T-helper 17 cell (primary cell): Measurements from ENCODE around the gene SIMC1. TPM values are rescaled to one million over a fixed set of nuclear protein-coding genes. Genes with fewer than 3 reads are reported as not detected.
"Not testable (repeated sequence)": the region's sequence is repeated elsewhere in the genome, so short reads cannot be mapped to it uniquely, and the experiment has no call there.

Source experiments
- ATAC-seq: fragments of 150-1000 bp; cut with Tn5 transposase; 2 replicates; pipeline ENCODE4 v1.10.0; 2021; ENCODE audit warnings: mild to moderate bottlenecking, moderate library complexity
- DNase-seq, 3 donors: peaks; one replicate each; pipeline versions ENCODE4 v3.0.0 to v3.0.0-alpha.2; 2020 to 2021
- H3K9me3 ChIP-seq: one replicate; pipeline ENCODE4 v1.7.0; 2013; ENCODE audit warnings: low read length, mild to moderate bottlenecking; ENCODE audit not compliant: control insufficient read depth, poor library complexity, severe bottlenecking
- H3K27ac Mint-ChIP-seq: one replicate; pipeline ENCODE4 v1.8.0; 2022; ENCODE audit warnings: mild to moderate bottlenecking, moderate library complexity, mixed read lengths
- H3K27me3 Mint-ChIP-seq: one replicate; pipeline ENCODE4 v1.8.0; 2022; ENCODE audit warnings: mixed read lengths
- H3K36me3 Mint-ChIP-seq: one replicate; pipeline ENCODE4 v1.8.0; 2022; ENCODE audit warnings: low read depth, mixed read lengths
- H3K4me1 Mint-ChIP-seq: one replicate; pipeline ENCODE4 v1.8.0; 2022; ENCODE audit warnings: mild to moderate bottlenecking, mixed read lengths
- H3K4me3 Mint-ChIP-seq: one replicate; pipeline ENCODE4 v1.8.0; 2022; ENCODE audit warnings: mild to moderate bottlenecking, moderate library complexity, mixed read lengths
- total RNA-seq, 4 donors: library from RNA in 2 of 4; stranded (reverse) in 2 of 4; gene quantifications; one replicate each; pipeline ENCODE4 v1.2.3 and lab custom pipeline; 2022 to 2026

SIMC1 gene
- total RNA-seq: 10 to 100 TPM; 21.9 to 22.6 TPM
- 10.8 to 12.2 reads per million in 2 donors for total RNA-seq (lab: John Stamatoyannopoulos, UW)

- DNase-seq: peak; percentile 51 to 70 (median 62)
- not testable (repeated sequence) for H3K27me3 Mint-ChIP-seq, H3K27ac Mint-ChIP-seq, H3K9me3 ChIP-seq, H3K36me3 Mint-ChIP-seq, H3K4me1 Mint-ChIP-seq
- ATAC-seq: peak; percentile 84
- peak within 1 kb of the TSS; percentile 60 for H3K4me3 Mint-ChIP-seq
Observed at GRCh38 chr5:176237971-176238644, at the start of gene SIMC1. SIMC1 (plus strand) TSS chr5:176238424; CDS start chr5:176238509, 85 bp downstream.

- Mint-ChIP-seq H3K4me1 (no peaks in the 10 kb centered on the region), H3K27me3 (peaks cover 15% of the 10 kb centered on the region), H3K4me3 (no peak overlapping the region), H3K36me3 (no peaks in the 10 kb centered on the region), H3K27ac (no peak overlapping the region)
- no peak for ATAC-seq
- no peak for DNase-seq
- H3K9me3 ChIP-seq: no peaks in the 10 kb centered on the region
Observed at GRCh38 chr5:176188506-176189193, 49.6 kb upstream of the SIMC1 start.

- no peaks in the 10 kb centered on the region for H3K36me3 Mint-ChIP-seq
- peaks cover 12% of the 10 kb centered on the region for H3K27me3 Mint-ChIP-seq
- no peak for DNase-seq
- H3K4me3 Mint-ChIP-seq: no peak overlapping the region
- H3K27ac Mint-ChIP-seq: no peak overlapping the region
- peaks cover 3% of the 10 kb centered on the region for H3K4me1 Mint-ChIP-seq
- ATAC-seq: no peak
- no peaks in the 10 kb centered on the region for H3K9me3 ChIP-seq
Observed at GRCh38 chr5:176189857-176190256, 48.4 kb upstream of the SIMC1 start.

GRCh38 chr5:176190886-176191755, 47.1 kb upstream of the SIMC1 start:
- peaks cover 8% of the 10 kb centered on the region for H3K4me1 Mint-ChIP-seq
- H3K36me3 Mint-ChIP-seq: no peaks in the 10 kb centered on the region
- H3K27ac Mint-ChIP-seq: no peak overlapping the region
- peaks cover 18% of the 10 kb centered on the region for H3K27me3 Mint-ChIP-seq
- no peak overlapping the region for H3K4me3 Mint-ChIP-seq
- H3K9me3 ChIP-seq: no peaks in the 10 kb centered on the region
- ATAC-seq: no peak
- no peak for DNase-seq

GRCh38 chr5:176192094-176192721, 46.0 kb upstream of the SIMC1 start:
- DNase-seq (no peak), ATAC-seq (no peak)
- peaks cover 15% of the 10 kb centered on the region for H3K27me3 Mint-ChIP-seq
- peaks cover 9% of the 10 kb centered on the region for H3K4me1 Mint-ChIP-seq
- no peak overlapping the region for H3K27ac Mint-ChIP-seq
- no peaks in the 10 kb centered on the region for H3K9me3 ChIP-seq
- no peaks in the 10 kb centered on the region for H3K36me3 Mint-ChIP-seq
- H3K4me3 Mint-ChIP-seq: no peak overlapping the region

GRCh38 chr5:176192722-176193117, 45.5 kb upstream of the SIMC1 start:
- H3K4me3 Mint-ChIP-seq, H3K27ac Mint-ChIP-seq, H3K36me3 Mint-ChIP-seq, DNase-seq, ATAC-seq, H3K9me3 ChIP-seq: not testable (repeated sequence)
- H3K4me1 Mint-ChIP-seq: peaks cover 13% of the 10 kb centered on the region
- H3K27me3 Mint-ChIP-seq: peaks cover 13% of the 10 kb centered on the region

GRCh38 chr5:176193636-176194035, 44.6 kb upstream of the SIMC1 start:
- not testable (repeated sequence) for ATAC-seq, H3K27ac Mint-ChIP-seq, DNase-seq, H3K36me3 Mint-ChIP-seq, H3K9me3 ChIP-seq
- peaks cover 15% of the 10 kb centered on the region for H3K4me1 Mint-ChIP-seq
- H3K4me3 Mint-ChIP-seq: peak overlapping the region; percentile 77
- H3K27me3 Mint-ChIP-seq: peaks cover 11% of the 10 kb centered on the region

GRCh38 chr5:176194238-176195083, 43.8 kb upstream of the SIMC1 start:
- not testable (repeated sequence) for DNase-seq, H3K36me3 Mint-ChIP-seq, H3K9me3 ChIP-seq, H3K27ac Mint-ChIP-seq
- peak overlapping the region; percentile 85 for H3K4me3 Mint-ChIP-seq
- peak; percentile 59 for ATAC-seq
- peaks cover 17% of the 10 kb centered on the region for H3K4me1 Mint-ChIP-seq
- H3K27me3 Mint-ChIP-seq: peaks cover 11% of the 10 kb centered on the region

GRCh38 chr5:176195084-176195413, 43.2 kb upstream of the SIMC1 start:
- H3K27me3 Mint-ChIP-seq: peaks cover 17% of the 10 kb centered on the region
- peaks cover 19% of the 10 kb centered on the region for H3K4me1 Mint-ChIP-seq
- not testable (repeated sequence) for H3K36me3 Mint-ChIP-seq, DNase-seq, H3K27ac Mint-ChIP-seq, ATAC-seq, H3K9me3 ChIP-seq
- peak overlapping the region; percentile 85 for H3K4me3 Mint-ChIP-seq

GRCh38 chr5:176195487-176196207, 42.6 kb upstream of the SIMC1 start:
- Mint-ChIP-seq H3K4me3 (peak overlapping the region; percentile 85), H3K4me1 (peaks cover 19% of the 10 kb centered on the region), H3K27me3 (peaks cover 20% of the 10 kb centered on the region)
- not testable (repeated sequence) for DNase-seq, H3K9me3 ChIP-seq, H3K27ac Mint-ChIP-seq, H3K36me3 Mint-ChIP-seq
- peak; percentile 60 for ATAC-seq

- not testable (repeated sequence) for DNase-seq, H3K4me3 Mint-ChIP-seq, H3K36me3 Mint-ChIP-seq, H3K9me3 ChIP-seq, ATAC-seq, H3K27ac Mint-ChIP-seq
- Mint-ChIP-seq H3K27me3 (peaks cover 20% of the 10 kb centered on the region), H3K4me1 (peaks cover 19% of the 10 kb centered on the region)
Observed at GRCh38 chr5:176196781-176197180, 41.4 kb upstream of the SIMC1 start.
